ENCODE measurements around the gene SVBP.

DNA sequence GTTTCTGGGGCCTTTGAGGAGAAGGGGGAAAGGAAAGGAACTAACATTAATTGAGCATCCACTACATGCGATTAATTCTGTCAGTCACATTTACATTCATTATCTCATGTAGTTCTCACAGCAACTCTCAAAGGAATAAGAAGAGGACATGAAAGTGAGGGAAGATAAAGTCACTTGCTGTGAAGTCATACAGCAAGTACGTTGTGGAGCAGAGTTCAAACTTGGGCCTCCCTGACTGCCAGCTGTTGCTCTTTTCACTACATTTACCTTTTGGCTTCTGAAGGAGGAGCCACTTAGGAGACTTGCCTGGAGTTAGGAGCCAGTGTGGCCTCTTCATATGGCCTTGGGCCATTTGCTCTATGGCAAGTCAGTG lies 35.4 kb upstream of the SVBP start:
- TF ChIP-seq TAF1 (IDR thresholded peaks at IDR 0.05; ENCODE audit: low read depth, low read length) = no peak
- TF ChIP-seq POLR2AphosphoS5 (IDR thresholded peaks at IDR 0.05; ENCODE audit: low read depth, low read length) = no peak
- TF ChIP-seq POLR2A (IDR thresholded peaks at IDR 0.05; ENCODE audit: low read depth, low read length) = no peak
- no peak for TF ChIP-seq SPI1 (IDR thresholded peaks at IDR 0.05; ENCODE audit: low read depth, low read length)

Measured in GM12891 (cell line).